A204.1 (cell line): ENCODE data around the gene CLCNKB.
"Not testable (repeated sequence)": the region's sequence is repeated elsewhere in the genome, so short reads cannot be mapped to it uniquely, and the experiment has no call there.

Experiments used
- FAIRE-seq: peaks from 2 replicates; lab custom pipeline; 2012; peaks lifted over from hg19 to GRCh38; lab: Jason Lieb, UNC

The CLCNKB gene

GRCh38 chr1:16033103-16033632 lies 10.4 kb upstream of the CLCNKB start:
- FAIRE-seq, result not testable (repeated sequence)

GRCh38 chr1:16036461-16036860 lies 7.1 kb upstream of the CLCNKB start:
- FAIRE-seq, result not testable (repeated sequence)

- no peak for FAIRE-seq
Observed at GRCh38 chr1:16038620-16038912, 5.0 kb upstream of the CLCNKB start.

GRCh38 chr1:16039871-16040270 lies 3.7 kb upstream of the CLCNKB start:
- FAIRE-seq, result not testable (repeated sequence)

- FAIRE-seq, result no peak
Observed at GRCh38 chr1:16041200-16041599, 2.4 kb upstream of the CLCNKB start.

- FAIRE-seq, result no peak
Observed at GRCh38 chr1:16042096-16042495, 1.5 kb upstream of the CLCNKB start.

GRCh38 chr1:16042654-16043053 lies 928 bp upstream of the CLCNKB start:
- FAIRE-seq, result not testable (repeated sequence)

- FAIRE-seq, result no peak
Observed at GRCh38 chr1:16043950-16044349, 368 bp downstream of the CLCNKB start.

- FAIRE-seq, result no peak
Observed at GRCh38 chr1:16046842-16047241, 3.3 kb downstream of the CLCNKB start.

- no peak for FAIRE-seq
Observed at GRCh38 chr1:16047791-16048475, 4.4 kb downstream of the CLCNKB start.

GRCh38 chr1:16048573-16049189 lies 5.1 kb downstream of the CLCNKB start:
- no peak for FAIRE-seq

- FAIRE-seq, result no peak
Observed at GRCh38 chr1:16050328-16050727, 6.7 kb downstream of the CLCNKB start.

GRCh38 chr1:16051039-16051438 lies 7.5 kb downstream of the CLCNKB start:
- FAIRE-seq, result no peak

- FAIRE-seq, result not testable (repeated sequence)
Observed at GRCh38 chr1:16051949-16052348, 8.4 kb downstream of the CLCNKB start.

- FAIRE-seq, result no peak
Observed at GRCh38 chr1:16053781-16054502, 10.4 kb downstream of the CLCNKB start.

GRCh38 chr1:16054598-16055540 lies 11.3 kb downstream of the CLCNKB start:
- no peak for FAIRE-seq

- FAIRE-seq, result no peak
Observed at GRCh38 chr1:16055613-16056520, 12.3 kb downstream of the CLCNKB start.

GRCh38 chr1:16056521-16056912 lies 12.9 kb downstream of the CLCNKB start:
- not testable (repeated sequence) for FAIRE-seq

GRCh38 chr1:16057314-16057915 lies 13.8 kb downstream of the CLCNKB start:
- FAIRE-seq, result not testable (repeated sequence)

- FAIRE-seq, result not testable (repeated sequence)
Observed at GRCh38 chr1:16058394-16059120, 15.0 kb downstream of the CLCNKB start.
